Measurements from ENCODE around the gene JMJD6. TPM values are rescaled to one million over a fixed set of nuclear protein-coding genes. Genes with fewer than 3 reads are reported as not detected.
A peak's percentile ranks its signal among the peaks of the same experiment; 100 is the strongest.

Gene JMJD6
- total RNA-seq, 1 donor from 2014 or later = 86.3 TPM

DNA sequence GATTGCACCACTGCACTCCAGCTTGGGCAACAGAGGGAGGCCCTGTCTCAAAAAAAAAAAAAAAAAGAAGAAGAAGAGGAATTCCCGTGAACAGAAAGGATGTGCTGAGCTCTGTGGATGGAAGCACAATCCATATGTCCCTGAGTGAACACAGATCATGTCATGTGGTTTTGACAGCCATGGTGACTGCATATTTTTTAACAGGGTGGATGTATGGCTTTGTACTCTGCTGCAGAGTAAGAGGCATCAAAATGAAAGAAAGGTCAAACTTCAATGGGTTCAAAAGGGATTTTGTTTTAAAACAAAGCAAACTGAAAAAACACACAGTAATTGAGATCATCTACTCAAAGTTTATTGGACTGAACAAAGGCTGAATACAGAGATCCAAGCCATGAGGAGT lies 47.2 kb downstream of the JMJD6 start:
- no peaks in the 10 kb centered on the region for H3K36me3 Mint-ChIP-seq (ENCODE audit: low read depth)
- intact Hi-C loops (cut with micrococcal nuclease) = no loop called here
- no peak overlapping the region for H3K27ac Mint-ChIP-seq

DNA sequence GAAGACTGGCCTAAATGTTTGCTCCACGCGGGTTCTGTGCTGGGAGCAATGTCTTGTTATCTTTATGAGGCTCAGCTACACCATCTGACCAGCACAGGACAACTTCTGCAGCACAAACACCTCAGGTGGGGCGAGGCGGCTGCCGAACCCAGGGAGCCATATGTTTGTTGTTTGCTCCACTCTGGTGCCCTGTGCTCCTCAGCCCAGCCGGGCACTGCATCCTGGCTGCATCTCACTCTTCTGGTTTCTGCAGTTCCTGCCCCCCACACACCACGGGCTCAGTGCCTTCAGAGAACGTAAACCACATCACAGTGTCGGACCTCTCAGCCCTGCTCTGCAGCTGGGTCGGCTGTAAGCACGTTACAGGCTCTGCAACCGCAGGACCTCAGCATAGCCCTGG lies 48.1 kb downstream of the JMJD6 start:
- no peak overlapping the region for H3K4me3 Mint-ChIP-seq
- H3K36me3 Mint-ChIP-seq (ENCODE audit: low read depth) = no peaks in the 10 kb centered on the region
- peaks cover 5% of the 10 kb centered on the region for H3K4me1 Mint-ChIP-seq
- no peaks in the 10 kb centered on the region for H3K9me3 Mint-ChIP-seq
- H3K27me3 Mint-ChIP-seq = peaks cover 3% of the 10 kb centered on the region
- no peak overlapping the region for H3K27ac Mint-ChIP-seq
- DNase-seq = peak; percentile 76
- intact Hi-C loops (cut with micrococcal nuclease) = no loop called here

More for the DNA sequence above, 47.2 kb downstream of the JMJD6 start:
- Mint-ChIP-seq H3K27me3 (peaks cover 3% of the 10 kb centered on the region), H3K4me1 (peaks cover 5% of the 10 kb centered on the region), H3K9me3 (no peaks in the 10 kb centered on the region), H3K4me3 (no peak overlapping the region)
- no peak for DNase-seq

DNA sequence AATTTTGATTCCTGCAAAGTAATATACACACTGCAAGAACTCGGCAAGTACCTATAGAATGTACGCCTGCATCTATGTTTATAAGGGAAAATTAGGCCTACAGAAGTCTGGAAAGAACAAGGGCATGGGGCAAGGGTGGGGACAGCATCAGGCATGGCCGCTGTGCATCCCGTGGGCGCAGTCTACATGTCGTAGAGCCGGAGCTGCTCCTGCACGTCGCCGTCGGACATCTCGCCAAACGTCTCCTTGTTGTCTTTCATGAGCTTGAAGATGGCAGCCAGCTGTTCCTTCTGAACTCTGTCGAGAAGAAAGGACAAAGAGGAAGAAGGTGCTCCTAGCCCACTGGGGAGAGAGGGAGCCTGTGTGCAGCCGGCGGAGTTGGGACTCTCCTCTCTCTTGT lies 49.0 kb downstream of the JMJD6 start:
- Mint-ChIP-seq H3K27me3 (peaks cover 3% of the 10 kb centered on the region), H3K9me3 (no peaks in the 10 kb centered on the region), H3K4me1 (peaks cover 8% of the 10 kb centered on the region), H3K36me3 (ENCODE audit: low read depth) (no peaks in the 10 kb centered on the region), H3K4me3 (no peak overlapping the region), H3K27ac (no peak overlapping the region)
- intact Hi-C loops (cut with micrococcal nuclease) = no loop called here
- DNase-seq = no peak

DNA sequence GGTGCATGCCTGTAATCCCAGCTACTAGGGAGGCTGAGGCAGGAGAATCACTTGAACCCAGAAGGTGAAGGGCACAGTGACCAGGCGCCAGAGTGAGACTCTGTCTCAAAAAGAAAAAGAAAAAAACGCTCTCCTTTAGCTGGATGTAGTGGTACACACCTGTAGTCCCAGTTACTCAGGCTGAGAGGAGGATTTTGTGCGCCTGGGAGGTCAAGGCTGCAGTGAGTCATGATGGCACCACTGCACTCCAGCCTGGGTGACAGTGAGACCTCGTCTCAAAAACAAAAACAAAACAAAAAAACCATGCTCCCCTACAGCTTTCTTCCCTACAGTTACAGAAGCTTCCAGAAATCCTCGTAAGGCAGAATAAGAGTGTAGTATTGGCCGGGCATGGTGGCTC lies 49.8 kb downstream of the JMJD6 start:
- H3K9me3 Mint-ChIP-seq = no peaks in the 10 kb centered on the region
- H3K4me1 Mint-ChIP-seq = peaks cover 14% of the 10 kb centered on the region
- peaks cover 3% of the 10 kb centered on the region for H3K27me3 Mint-ChIP-seq
- H3K36me3 Mint-ChIP-seq (ENCODE audit: low read depth) = no peaks in the 10 kb centered on the region
- intact Hi-C loops (cut with micrococcal nuclease) = no loop called here
- DNase-seq = no peak
- H3K4me3 Mint-ChIP-seq = no peak overlapping the region
- no peak overlapping the region for H3K27ac Mint-ChIP-seq

DNA sequence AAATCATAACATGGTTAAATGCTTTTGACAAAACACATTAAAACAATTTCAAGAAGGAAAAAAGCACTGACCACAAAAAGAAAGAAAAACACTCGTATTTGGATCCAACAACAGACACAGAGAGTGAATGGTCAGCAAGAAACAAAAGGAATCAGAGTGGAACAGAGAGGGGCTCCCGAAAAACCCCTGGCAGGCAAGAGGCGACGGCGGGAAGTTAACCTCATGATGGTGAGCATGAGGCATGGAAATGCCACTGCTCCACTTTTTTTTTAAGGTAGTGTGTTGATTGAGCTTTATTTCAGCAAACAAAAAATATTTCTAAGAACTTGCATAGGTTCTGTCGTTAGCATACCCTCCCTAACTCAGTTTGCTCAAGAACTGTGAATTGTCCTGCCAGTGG lies 50.8 kb downstream of the JMJD6 start:
- intact Hi-C loops (cut with micrococcal nuclease) = no loop called here
- Mint-ChIP-seq H3K27ac (no peak overlapping the region), H3K4me3 (no peak overlapping the region), H3K9me3 (peaks cover 9% of the 10 kb centered on the region), H3K27me3 (no peaks in the 10 kb centered on the region), H3K4me1 (peaks cover 22% of the 10 kb centered on the region), H3K36me3 (ENCODE audit: low read depth) (peaks cover under 1% of the 10 kb centered on the region)
- no peak for DNase-seq

DNA sequence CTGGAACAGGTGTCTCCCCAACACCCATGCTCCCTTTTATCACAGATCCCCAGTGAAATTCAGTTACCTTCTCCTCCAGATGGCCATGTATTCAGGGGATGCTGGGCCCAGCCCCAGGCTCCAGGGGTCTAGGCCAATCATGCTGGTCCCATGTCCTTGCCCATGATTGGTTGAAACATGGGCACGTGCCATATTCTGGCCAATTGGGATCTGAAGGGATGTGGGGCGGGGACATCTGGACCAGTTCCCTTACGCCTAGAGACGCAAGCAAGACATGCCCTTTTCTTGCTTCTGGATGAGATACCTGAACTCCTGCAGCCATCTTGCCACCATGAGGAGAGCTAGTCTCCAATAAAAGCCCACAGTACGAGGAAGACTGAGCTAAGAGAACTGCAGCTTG lies 51.8 kb downstream of the JMJD6 start:
- Mint-ChIP-seq H3K27me3 (no peaks in the 10 kb centered on the region), H3K4me3 (no peak overlapping the region), H3K27ac (no peak overlapping the region), H3K4me1 (peaks cover 28% of the 10 kb centered on the region), H3K36me3 (ENCODE audit: low read depth) (peaks cover 2% of the 10 kb centered on the region), H3K9me3 (peaks cover 11% of the 10 kb centered on the region)
- DNase-seq = no peak
- intact Hi-C loops (cut with micrococcal nuclease) = loop anchor here (5.0 kb wide), 1 partner anchor 63 kb away; the partner anchor contains the start of genes MFSD11 and SRSF2

DNA sequence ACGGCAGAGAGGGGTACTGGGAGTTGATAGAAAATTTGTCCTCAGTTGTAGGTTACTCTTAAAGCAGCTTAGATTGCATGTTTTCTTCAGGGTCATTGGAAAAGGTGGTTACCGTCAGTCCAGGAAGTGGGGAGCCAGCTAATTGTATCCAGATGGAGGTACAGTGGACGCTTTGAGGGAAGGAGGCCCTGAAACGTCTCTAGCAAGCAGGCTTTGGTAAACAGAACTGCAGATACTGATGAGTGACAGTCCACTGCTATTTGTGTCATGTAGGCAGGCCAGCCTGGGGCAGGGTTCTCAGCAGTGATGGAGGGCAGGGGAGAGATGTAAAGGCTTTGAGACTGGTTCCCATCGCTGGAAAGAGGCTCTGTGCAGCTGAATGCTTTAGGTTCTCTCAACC lies 52.7 kb downstream of the JMJD6 start:
- no peak overlapping the region for H3K4me3 Mint-ChIP-seq
- H3K27ac Mint-ChIP-seq = no peak overlapping the region
- no peak for DNase-seq
- no peaks in the 10 kb centered on the region for H3K27me3 Mint-ChIP-seq
- H3K36me3 Mint-ChIP-seq (ENCODE audit: low read depth) = peaks cover 2% of the 10 kb centered on the region
- peaks cover 25% of the 10 kb centered on the region for H3K4me1 Mint-ChIP-seq
- intact Hi-C loops (cut with micrococcal nuclease) = loop anchor here (5.0 kb wide), 1 partner anchor 64 kb away; the partner anchor contains the start of genes MFSD11 and SRSF2
- peaks cover 11% of the 10 kb centered on the region for H3K9me3 Mint-ChIP-seq

DNA sequence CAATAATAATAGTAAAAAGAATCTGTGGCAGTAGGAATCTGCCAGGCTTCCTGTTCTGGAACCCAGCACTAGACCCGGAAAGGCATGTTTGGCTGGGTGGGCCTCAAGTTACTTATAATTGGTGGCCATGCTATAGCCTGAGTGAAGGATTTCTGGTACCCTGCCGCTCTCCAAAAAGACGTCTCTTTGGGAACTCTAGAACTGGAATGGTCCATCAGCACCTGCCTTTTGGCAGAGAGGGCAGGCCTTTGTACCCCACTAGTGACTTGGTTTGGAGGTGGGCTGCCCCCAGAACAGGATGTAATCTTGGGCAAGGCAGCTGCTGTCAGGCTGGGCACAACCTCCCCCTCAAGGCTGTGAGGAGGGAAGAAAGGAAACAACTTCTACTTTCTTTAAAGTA lies 53.5 kb downstream of the JMJD6 start:
- H3K27ac Mint-ChIP-seq = no peak overlapping the region
- DNase-seq = no peak
- H3K36me3 Mint-ChIP-seq (ENCODE audit: low read depth) = peaks cover 2% of the 10 kb centered on the region
- peaks cover 25% of the 10 kb centered on the region for H3K4me1 Mint-ChIP-seq
- peaks cover 11% of the 10 kb centered on the region for H3K9me3 Mint-ChIP-seq
- peaks cover 4% of the 10 kb centered on the region for H3K27me3 Mint-ChIP-seq
- peak overlapping the region; percentile 96 for H3K4me3 Mint-ChIP-seq
- intact Hi-C loops (cut with micrococcal nuclease) = loop anchor here (5.0 kb wide), 1 partner anchor 64 kb away; the partner anchor contains the start of genes MFSD11 and SRSF2

DNA sequence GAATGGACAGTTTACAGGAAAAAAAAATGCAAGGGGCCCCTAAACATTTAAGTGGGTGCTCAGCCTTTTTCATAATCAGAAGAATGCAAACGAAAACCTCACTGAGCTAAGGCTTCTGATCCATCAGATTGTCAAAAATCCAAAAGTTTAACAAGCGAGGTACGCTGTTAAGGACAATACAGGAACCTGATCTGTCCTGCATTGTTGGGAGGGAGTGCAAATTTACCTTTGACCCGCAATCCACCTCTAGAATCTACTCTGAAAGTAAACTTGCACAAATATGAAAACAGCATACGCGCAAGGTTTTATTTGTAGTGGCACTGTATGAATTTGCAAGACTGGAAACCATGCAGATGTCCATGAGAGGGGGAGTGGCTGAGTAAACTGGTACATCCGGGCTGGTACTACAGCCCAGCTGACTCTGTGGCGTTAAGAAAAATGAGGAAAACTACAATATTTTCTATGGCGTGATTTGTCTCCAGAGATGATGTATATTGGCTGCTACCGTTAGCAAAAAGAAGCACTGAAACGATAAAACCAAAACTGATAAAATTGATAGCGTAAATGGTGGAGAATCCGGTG lies 54.0 kb downstream of the JMJD6 start:
- peaks cover 2% of the 10 kb centered on the region for H3K36me3 Mint-ChIP-seq (ENCODE audit: low read depth)
- H3K4me1 Mint-ChIP-seq = peaks cover 25% of the 10 kb centered on the region
- DNase-seq = no peak
- peaks cover 8% of the 10 kb centered on the region for H3K27me3 Mint-ChIP-seq
- H3K27ac Mint-ChIP-seq = peak overlapping the region; percentile 94
- peaks cover 11% of the 10 kb centered on the region for H3K9me3 Mint-ChIP-seq
- peak overlapping the region; percentile 96 for H3K4me3 Mint-ChIP-seq
- intact Hi-C loops (cut with micrococcal nuclease) = loop anchor here (5.0 kb wide), 1 partner anchor 65 kb away; the partner anchor contains the start of genes MFSD11 and SRSF2

DNA sequence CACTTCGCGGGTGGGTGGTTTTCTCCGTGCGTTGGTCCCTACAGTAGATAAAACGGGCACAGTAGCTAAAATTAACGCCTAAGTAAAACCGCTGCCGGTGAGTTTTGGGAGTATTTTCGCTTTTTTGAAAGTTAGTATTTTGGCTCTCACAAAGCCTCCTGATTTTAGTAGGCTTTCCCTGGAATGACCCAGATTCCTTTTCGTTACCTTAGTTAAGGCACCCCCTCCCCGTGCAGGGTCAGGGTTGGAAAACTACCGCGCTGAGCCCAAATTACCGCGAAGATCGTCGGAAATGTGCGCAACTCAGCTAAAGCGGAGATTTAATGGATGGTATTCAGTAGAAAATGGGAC lies 54.5 kb downstream of the JMJD6 start:
- peaks cover 11% of the 10 kb centered on the region for H3K27me3 Mint-ChIP-seq
- H3K9me3 Mint-ChIP-seq = peaks cover 11% of the 10 kb centered on the region
- H3K4me3 Mint-ChIP-seq = peak overlapping the region; percentile 96
- peak overlapping the region; percentile 94 for H3K27ac Mint-ChIP-seq
- DNase-seq = no peak
- peaks cover 25% of the 10 kb centered on the region for H3K4me1 Mint-ChIP-seq
- intact Hi-C loops (cut with micrococcal nuclease) = loop anchor here (2.0 to 5.0 kb wide), 2 partner anchors 65 to 115 kb away; partner anchors contain the start of genes MFSD11 and SRSF2
- peaks cover 2% of the 10 kb centered on the region for H3K36me3 Mint-ChIP-seq (ENCODE audit: low read depth)

DNA sequence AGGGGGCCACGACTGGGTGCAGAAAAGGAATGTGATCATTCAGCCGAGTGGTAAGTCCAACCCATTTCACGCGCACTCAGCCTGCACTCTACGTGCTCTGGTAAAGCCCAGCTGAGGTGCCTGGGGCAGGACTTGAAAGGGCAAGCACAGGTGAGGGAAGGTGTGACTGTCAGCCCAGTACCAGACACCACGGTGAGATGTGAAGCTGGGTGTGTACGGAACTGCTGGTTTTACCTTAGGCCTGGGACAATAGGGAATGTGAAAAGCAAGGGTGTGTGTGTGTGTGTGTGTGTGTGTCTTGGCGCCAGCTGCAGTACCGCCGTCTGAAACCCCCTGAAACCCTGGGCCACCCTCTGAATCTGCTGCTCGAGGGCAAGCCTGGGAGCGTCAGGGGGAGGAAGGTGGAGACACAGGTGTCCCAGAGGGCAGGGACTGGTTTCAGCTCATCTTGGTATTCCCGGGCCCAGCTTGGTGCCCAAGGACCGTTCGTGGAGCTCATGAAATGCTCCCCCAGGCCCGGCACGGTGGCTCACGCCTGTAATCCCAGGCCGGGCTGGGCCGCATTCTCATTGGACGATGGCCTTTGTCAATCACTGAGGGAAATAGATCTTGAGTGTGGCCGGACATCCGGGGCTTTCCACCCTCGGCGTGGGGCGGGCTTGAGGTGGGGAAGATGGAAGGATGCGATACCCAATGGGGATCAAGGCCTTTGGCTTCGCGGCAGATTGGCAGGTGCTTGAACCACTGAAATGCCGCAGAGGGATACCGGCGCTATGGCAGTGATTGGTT lies 55.1 kb downstream of the JMJD6 start:
- H3K4me1 Mint-ChIP-seq = peaks cover 25% of the 10 kb centered on the region
- peak; percentile 100 for DNase-seq
- peaks cover 13% of the 10 kb centered on the region for H3K27me3 Mint-ChIP-seq
- intact Hi-C loops (cut with micrococcal nuclease) = loop anchor here (2.0 to 5.0 kb wide), 2 partner anchors 66 to 115 kb away; partner anchors contain the start of genes MFSD11 and SRSF2
- peak overlapping the region; percentile 96 for H3K4me3 Mint-ChIP-seq
- peaks cover 2% of the 10 kb centered on the region for H3K36me3 Mint-ChIP-seq (ENCODE audit: low read depth)
- H3K9me3 Mint-ChIP-seq = peaks cover 11% of the 10 kb centered on the region
- H3K27ac Mint-ChIP-seq = peak overlapping the region; percentile 94

DNA sequence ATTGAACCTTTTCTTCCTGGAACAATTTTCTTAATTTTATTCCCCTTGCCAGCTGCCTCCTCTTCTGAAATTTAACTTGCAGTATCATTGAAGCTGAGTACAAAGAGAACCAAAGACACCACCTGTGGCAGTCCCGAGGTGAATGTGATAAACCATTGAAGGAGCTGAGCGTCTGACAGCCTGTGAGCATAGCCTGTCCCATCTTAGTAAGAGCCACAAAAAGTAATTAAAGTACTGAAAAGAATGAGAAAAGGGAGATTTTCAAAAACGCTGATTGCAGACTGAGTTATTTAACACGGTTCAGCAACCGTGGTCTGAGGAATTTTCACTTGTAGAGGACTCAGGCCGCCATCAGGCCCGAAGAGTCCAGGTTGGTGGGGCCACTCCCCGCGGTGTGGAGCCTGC lies 55.7 kb downstream of the JMJD6 start:
- intact Hi-C loops (cut with micrococcal nuclease) = loop anchor here (2.0 to 5.0 kb wide), 2 partner anchors 67 to 114 kb away; partner anchors contain the start of genes MFSD11 and SRSF2
- Mint-ChIP-seq H3K4me1 (peaks cover 25% of the 10 kb centered on the region), H3K36me3 (ENCODE audit: low read depth) (peaks cover 2% of the 10 kb centered on the region), H3K27ac (peak overlapping the region; percentile 94), H3K9me3 (peaks cover 11% of the 10 kb centered on the region), H3K4me3 (peak overlapping the region; percentile 96), H3K27me3 (peaks cover 15% of the 10 kb centered on the region)
- no peak for DNase-seq

DNA sequence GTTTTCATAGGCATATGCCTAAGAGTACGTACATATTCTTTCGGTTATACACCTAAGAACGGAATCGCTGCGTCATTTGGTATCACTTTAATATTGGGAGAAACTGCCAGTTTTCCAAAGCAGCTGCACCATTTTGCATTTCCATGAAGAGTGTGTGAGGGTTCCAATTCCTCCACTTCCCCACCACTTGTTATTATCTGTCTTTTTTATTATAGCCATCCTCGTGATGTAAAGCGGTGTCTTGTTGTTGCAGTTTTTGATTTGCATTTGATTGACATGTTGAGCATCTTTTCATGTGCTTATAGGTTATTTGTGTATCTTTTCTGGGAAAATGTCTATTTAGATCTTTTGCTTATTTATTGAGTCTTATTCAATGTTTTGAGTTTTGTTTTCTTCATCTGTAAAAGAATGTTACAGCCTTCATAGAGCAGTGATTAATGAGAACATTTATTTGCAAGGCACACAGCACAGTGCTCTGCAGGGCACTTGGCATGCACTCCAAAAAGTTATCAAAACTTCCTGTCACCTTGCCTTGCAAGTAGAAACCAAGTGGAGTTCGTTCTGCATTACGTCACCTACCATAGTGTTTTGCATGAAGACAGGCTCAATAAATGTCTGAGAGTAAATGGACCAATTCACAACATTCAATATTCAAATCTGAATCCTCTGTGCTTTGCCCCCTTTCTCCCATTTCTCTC lies 56.2 kb downstream of the JMJD6 start:
- intact Hi-C loops (cut with micrococcal nuclease) = loop anchor here (2.0 to 5.0 kb wide), 2 partner anchors 67 to 113 kb away; partner anchors contain the start of genes MFSD11 and SRSF2
- Mint-ChIP-seq H3K9me3 (peaks cover 11% of the 10 kb centered on the region), H3K4me1 (peaks cover 25% of the 10 kb centered on the region), H3K27ac (peak overlapping the region; percentile 94), H3K4me3 (peak overlapping the region; percentile 96), H3K36me3 (ENCODE audit: low read depth) (peaks cover 2% of the 10 kb centered on the region), H3K27me3 (peaks cover 15% of the 10 kb centered on the region)
- DNase-seq = peak; percentile 69
